ENCODE data around the gene SLC37A2.

GRCh38 chr11:125105926-125106325 is 42.8 kb downstream of the SLC37A2 start:
- no peak for TF ChIP-seq POLR2AphosphoS5 (IDR thresholded peaks at IDR 0.05)
- TF ChIP-seq, protein P1, sequence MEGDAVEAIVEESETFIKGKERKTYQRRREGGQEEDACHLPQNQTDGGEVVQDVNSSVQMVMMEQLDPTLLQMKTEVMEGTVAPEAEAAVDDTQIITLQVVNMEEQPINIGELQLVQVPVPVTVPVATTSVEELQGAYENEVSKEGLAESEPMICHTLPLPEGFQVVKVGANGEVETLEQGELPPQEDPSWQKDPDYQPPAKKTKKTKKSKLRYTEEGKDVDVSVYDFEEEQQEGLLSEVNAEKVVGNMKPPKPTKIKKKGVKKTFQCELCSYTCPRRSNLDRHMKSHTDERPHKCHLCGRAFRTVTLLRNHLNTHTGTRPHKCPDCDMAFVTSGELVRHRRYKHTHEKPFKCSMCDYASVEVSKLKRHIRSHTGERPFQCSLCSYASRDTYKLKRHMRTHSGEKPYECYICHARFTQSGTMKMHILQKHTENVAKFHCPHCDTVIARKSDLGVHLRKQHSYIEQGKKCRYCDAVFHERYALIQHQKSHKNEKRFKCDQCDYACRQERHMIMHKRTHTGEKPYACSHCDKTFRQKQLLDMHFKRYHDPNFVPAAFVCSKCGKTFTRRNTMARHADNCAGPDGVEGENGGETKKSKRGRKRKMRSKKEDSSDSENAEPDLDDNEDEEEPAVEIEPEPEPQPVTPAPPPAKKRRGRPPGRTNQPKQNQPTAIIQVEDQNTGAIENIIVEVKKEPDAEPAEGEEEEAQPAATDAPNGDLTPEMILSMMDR (IDR thresholded peaks at IDR 0.05), result no peak
